Smooth muscle cell (in vitro differentiated cells): ENCODE results near the gene RNF149. TPM values are rescaled to one million over a fixed set of nuclear protein-coding genes. Genes with fewer than 3 reads are reported as not detected.
A peak's percentile ranks its signal among the peaks of the same experiment; 100 is the strongest.

Source experiments
- DNase-seq: peaks from one replicate; lab custom pipeline; 2025; ENCODE audit not compliant: unreplicated experiment; lab: John Stamatoyannopoulos, UW
- H2AFZ ChIP-seq: fragments of 200-600 bp; sonication (generic); 2 replicates; pipeline ENCODE4 v1.6.0; 2016; ENCODE audit warnings: antibody characterized with exemption, low read depth, mild to moderate bottlenecking
- H3F3A ChIP-seq: fragments of 200-600 bp; sonication (generic); 2 replicates; pipeline ENCODE4 v1.6.0; 2017; ENCODE audit warnings: antibody characterized with exemption, low read depth
- H3K27ac ChIP-seq: fragments of 200-600 bp; sonication (generic); 2 replicates; pipeline ENCODE4 v1.5.1; 2016; ENCODE audit warnings: low read depth, mild to moderate bottlenecking
- H3K27me3 ChIP-seq: fragments of 200-600 bp; sonication (generic); 2 replicates; pipeline ENCODE4 v1.6.1; 2016; ENCODE audit warnings: low read depth, mild to moderate bottlenecking
- H3K36me3 ChIP-seq: fragments of 200-600 bp; sonication (generic); 2 replicates; pipeline ENCODE4 v1.5.1; 2016; ENCODE audit warnings: low read depth
- H3K4me1 ChIP-seq: fragments of 200-600 bp; sonication (generic); 2 replicates; pipeline ENCODE4 v1.5.1; 2016; ENCODE audit warnings: low read depth
- H3K4me2 ChIP-seq: fragments of 200-600 bp; sonication (generic); 2 replicates; pipeline ENCODE4 v1.6.0; 2016; ENCODE audit warnings: mild to moderate bottlenecking
- H3K4me3 ChIP-seq: fragments of 200-600 bp; sonication (generic); 2 replicates; pipeline ENCODE4 v1.5.1; 2016; ENCODE audit warnings: mild to moderate bottlenecking
- H3K79me2 ChIP-seq: fragments of 200-600 bp; sonication (generic); 2 replicates; pipeline ENCODE4 v1.6.0; 2016; ENCODE audit warnings: low read depth, mild to moderate bottlenecking
- H3K9ac ChIP-seq: fragments of 200-600 bp; sonication (generic); 2 replicates; pipeline ENCODE4 v1.6.0; 2016; ENCODE audit warnings: low read depth
- H3K9me3 ChIP-seq: fragments of 200-600 bp; sonication (generic); replicated peaks from 2 replicates; pipeline ENCODE4 v1.5.1; 2016; ENCODE audit warnings: low read depth
- H4K20me1 ChIP-seq: fragments of 200-600 bp; sonication (generic); 2 replicates; pipeline ENCODE4 v1.6.0; 2016; ENCODE audit warnings: low read depth
- CTCF ChIP-seq: fragments of 200-600 bp; sonication (generic); IDR thresholded peaks from 2 replicates; pipeline ENCODE4 v1.5.1; 2017; ENCODE audit warnings: borderline replicate concordance, mild to moderate bottlenecking, antibody characterized with exemption; ENCODE audit not compliant: insufficient read depth, poor library complexity, severe bottlenecking
- WGBS: methylation state at CpG from one replicate; pipeline ENCODE4 v1.1.7; 2016; ENCODE audit warnings: low lambda C conversion rate; 5-methylcytosine and 5-hydroxymethylcytosine counted together
- polyA plus RNA-seq: library from polyadenylated mRNA; unstranded; fragments of >200 nt; fragmentation: Nextera tagmentation; extraction: Ambion mirVana; gene quantifications from 2 replicates; pipeline ENCODE4 v1.2.1, GENCODE V29; 2016
- total RNA-seq: library from RNA; depleted of rRNA; stranded (reverse); fragments of >200 nt; gene quantifications from 2 replicates; pipeline ENCODE4 v1.2.3, GENCODE V29; 2014

Gene RNF149, protein sequence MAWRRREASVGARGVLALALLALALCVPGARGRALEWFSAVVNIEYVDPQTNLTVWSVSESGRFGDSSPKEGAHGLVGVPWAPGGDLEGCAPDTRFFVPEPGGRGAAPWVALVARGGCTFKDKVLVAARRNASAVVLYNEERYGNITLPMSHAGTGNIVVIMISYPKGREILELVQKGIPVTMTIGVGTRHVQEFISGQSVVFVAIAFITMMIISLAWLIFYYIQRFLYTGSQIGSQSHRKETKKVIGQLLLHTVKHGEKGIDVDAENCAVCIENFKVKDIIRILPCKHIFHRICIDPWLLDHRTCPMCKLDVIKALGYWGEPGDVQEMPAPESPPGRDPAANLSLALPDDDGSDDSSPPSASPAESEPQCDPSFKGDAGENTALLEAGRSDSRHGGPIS
- total RNA-seq (58.3 and 59.2 TPM in 2 replicates), polyA plus RNA-seq (42.6 and 63.3 TPM in 2 replicates)

GRCh38 chr2:101308432-101309210 is at the start of gene RNF149:
Gene RNF149, minus strand, starts transcription at chr2:101308701. Its CDS starts 113 bp downstream, at chr2:101308588.
- H3K27ac ChIP-seq: peak within 1 kb of the TSS; percentile 97
- no peaks in the 10 kb centered on the region for H3F3A ChIP-seq
- H3K4me3 ChIP-seq: peak within 1 kb of the TSS; percentile 74
- H4K20me1 ChIP-seq: peaks cover 38% of the 10 kb centered on the region
- peaks cover 33% of the 10 kb centered on the region for H3K79me2 ChIP-seq
- H3K36me3 ChIP-seq: no peaks in the 10 kb centered on the region
- H3K4me1 ChIP-seq: peaks cover 7% of the 10 kb centered on the region
- 8% methylated on average over 72 of the region's 76 CpGs for WGBS
- TF ChIP-seq CTCF: no peak
- H3K4me2 ChIP-seq: peak within 1 kb of the TSS; percentile 95
- H3K9me3 ChIP-seq: no peaks in the 10 kb centered on the region
- peak within 1 kb of the TSS; percentile 83 for H2AFZ ChIP-seq
- DNase-seq: peak; percentile 85
- no peaks in the 10 kb centered on the region for H3K27me3 ChIP-seq
- peak within 1 kb of the TSS; percentile 94 for H3K9ac ChIP-seq

DNA sequence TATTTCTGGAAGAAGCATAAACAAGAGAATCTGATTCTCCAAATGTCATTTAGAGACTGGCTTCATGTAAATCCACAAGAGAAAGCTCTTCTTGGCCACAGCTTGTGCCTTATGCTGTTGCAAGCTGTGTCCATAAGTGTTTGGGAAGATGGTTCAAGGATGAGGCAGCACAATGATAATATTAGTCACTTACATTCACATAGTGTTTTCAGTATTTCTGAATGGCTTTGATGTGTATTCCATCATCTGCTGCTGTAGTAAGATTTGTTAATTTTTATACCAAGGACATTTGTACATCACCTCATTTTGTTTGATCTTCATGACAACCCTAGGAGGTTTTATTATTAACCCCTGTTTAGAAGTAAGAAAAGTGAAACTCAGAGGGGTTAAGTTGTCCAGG is 48.9 kb upstream of the RNF149 start:
- Histone ChIP-seq H3K4me2 (no peak overlapping the region), H3K36me3 (no peaks in the 10 kb centered on the region), H3K9me3 (no peaks in the 10 kb centered on the region), H3K79me2 (no peaks in the 10 kb centered on the region), H3K27me3 (no peaks in the 10 kb centered on the region), H3K4me3 (no peak overlapping the region), H3K4me1 (no peaks in the 10 kb centered on the region), H3K27ac (no peak overlapping the region), H3F3A (no peaks in the 10 kb centered on the region), H3K9ac (no peak overlapping the region), H4K20me1 (no peaks in the 10 kb centered on the region), H2AFZ (no peak overlapping the region)
- DNase-seq: no peak
- no peak for TF ChIP-seq CTCF

DNA sequence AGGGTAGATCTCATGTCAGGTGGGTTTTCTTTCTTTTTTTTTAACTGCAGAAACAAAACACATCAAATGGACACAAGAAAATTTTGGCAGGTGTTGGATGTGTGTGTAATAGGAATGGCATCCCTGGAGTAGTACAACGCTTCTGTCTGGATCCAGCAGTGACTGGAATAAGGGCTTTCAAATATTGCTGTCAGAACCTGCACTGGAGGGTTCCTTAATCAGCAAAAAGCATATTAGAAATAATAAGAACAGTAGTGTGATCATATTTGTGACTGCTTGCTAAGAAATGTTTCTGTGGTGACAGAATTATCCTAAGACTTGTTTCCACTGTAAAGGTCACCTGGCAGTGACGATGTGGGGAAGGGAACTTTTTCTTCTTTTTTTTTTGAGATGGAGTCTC is 48.0 kb upstream of the RNF149 start:
- Histone ChIP-seq H2AFZ (no peak overlapping the region), H3K27ac (peak overlapping the region; percentile 34), H3K4me3 (no peak overlapping the region), H3K79me2 (no peaks in the 10 kb centered on the region), H3K4me1 (no peaks in the 10 kb centered on the region), H3K36me3 (no peaks in the 10 kb centered on the region), H3K27me3 (no peaks in the 10 kb centered on the region), H3K9ac (no peak overlapping the region), H3K9me3 (no peaks in the 10 kb centered on the region), H3K4me2 (no peak overlapping the region), H4K20me1 (no peaks in the 10 kb centered on the region), H3F3A (no peaks in the 10 kb centered on the region)
- no peak for TF ChIP-seq CTCF
- 59% methylated on average over 2 of the region's 2 CpGs for WGBS
- DNase-seq: no peak
